GM21529 (cell line): ENCODE measurements around the gene ADRB1.
A peak's percentile ranks its signal among the peaks of the same experiment; 100 is the strongest.

ENCODE experiments used
- ATAC-seq: cut with Tn5 transposase; IDR thresholded peaks from one replicate; pipeline ENCODE4 v1.9.1; 2021; ENCODE audit not compliant: unreplicated experiment

ADRB1 gene

GRCh38 chr10:114043532-114044246 lies at the start of gene ADRB1:
Gene ADRB1 (plus strand): TSS chr10:114043866. CDS start chr10:114044133, 267 bp downstream.
- ATAC-seq: peak; percentile 57

- ATAC-seq: no peak
Observed at GRCh38 chr10:113995201-113995600, 48.5 kb upstream of the ADRB1 start.

- ATAC-seq: no peak
Observed at GRCh38 chr10:113997428-113997827, 46.2 kb upstream of the ADRB1 start.

- no peak for ATAC-seq
Observed at GRCh38 chr10:113999531-113999930, 44.1 kb upstream of the ADRB1 start.

- ATAC-seq: no peak
Observed at GRCh38 chr10:114000457-114001010, 43.1 kb upstream of the ADRB1 start.

- ATAC-seq: no peak
Observed at GRCh38 chr10:114002422-114002821, 41.2 kb upstream of the ADRB1 start.

GRCh38 chr10:114003161-114003941 lies 40.3 kb upstream of the ADRB1 start:
- ATAC-seq: no peak

- no peak for ATAC-seq
Observed at GRCh38 chr10:114009281-114009996, 34.2 kb upstream of the ADRB1 start.

- no peak for ATAC-seq
Observed at GRCh38 chr10:114010316-114010715, 33.4 kb upstream of the ADRB1 start.

GRCh38 chr10:114012650-114013049 lies 31.0 kb upstream of the ADRB1 start:
- no peak for ATAC-seq

- no peak for ATAC-seq
Observed at GRCh38 chr10:114015708-114016107, 28.0 kb upstream of the ADRB1 start.

GRCh38 chr10:114017271-114017670 lies 26.4 kb upstream of the ADRB1 start:
- no peak for ATAC-seq

GRCh38 chr10:114017873-114018272 lies 25.8 kb upstream of the ADRB1 start:
- no peak for ATAC-seq

- ATAC-seq: no peak
Observed at GRCh38 chr10:114019226-114019625, 24.4 kb upstream of the ADRB1 start.

- ATAC-seq: no peak
Observed at GRCh38 chr10:114021154-114021553, 22.5 kb upstream of the ADRB1 start.

GRCh38 chr10:114021717-114022680 lies 21.7 kb upstream of the ADRB1 start:
- ATAC-seq: no peak

GRCh38 chr10:114022766-114023597 lies 20.7 kb upstream of the ADRB1 start:
- no peak for ATAC-seq

GRCh38 chr10:114024876-114025610 lies 18.6 kb upstream of the ADRB1 start:
- peak; percentile 76 for ATAC-seq
